HG03378 (cell line): Measurements from ENCODE around the gene OVCH1.
A peak's percentile ranks its signal among the peaks of the same experiment; 100 is the strongest.
"Not testable (repeated sequence)": the region's sequence is repeated elsewhere in the genome, so short reads cannot be mapped to it uniquely, and the experiment has no call there.

Experiments used
- ATAC-seq: cut with Tn5 transposase; IDR thresholded peaks from one replicate; pipeline ENCODE4 v1.9.1; 2021; ENCODE audit warnings: mild to moderate bottlenecking, moderate library complexity; ENCODE audit not compliant: unreplicated experiment

The OVCH1 gene

DNA sequence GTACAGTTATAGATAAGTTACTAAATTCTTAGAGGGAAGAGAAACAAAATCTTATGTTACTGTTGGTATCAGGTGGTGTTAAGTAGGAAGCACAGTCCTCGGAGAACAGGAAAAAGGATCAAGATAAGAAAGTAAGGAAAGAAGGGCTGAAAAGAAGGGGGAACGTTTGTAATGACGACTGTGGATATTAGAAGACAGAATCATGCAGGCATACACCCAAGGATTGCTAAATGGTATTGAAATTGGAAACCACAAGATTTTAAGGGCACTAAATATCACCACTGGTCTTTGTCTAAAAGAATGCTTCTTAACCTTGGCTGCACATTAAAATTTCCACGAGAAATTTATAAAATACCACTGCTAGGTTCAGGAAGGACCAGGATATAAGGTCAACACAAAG is 82.4 kb downstream of the OVCH1 start:
- ATAC-seq = no peak

DNA sequence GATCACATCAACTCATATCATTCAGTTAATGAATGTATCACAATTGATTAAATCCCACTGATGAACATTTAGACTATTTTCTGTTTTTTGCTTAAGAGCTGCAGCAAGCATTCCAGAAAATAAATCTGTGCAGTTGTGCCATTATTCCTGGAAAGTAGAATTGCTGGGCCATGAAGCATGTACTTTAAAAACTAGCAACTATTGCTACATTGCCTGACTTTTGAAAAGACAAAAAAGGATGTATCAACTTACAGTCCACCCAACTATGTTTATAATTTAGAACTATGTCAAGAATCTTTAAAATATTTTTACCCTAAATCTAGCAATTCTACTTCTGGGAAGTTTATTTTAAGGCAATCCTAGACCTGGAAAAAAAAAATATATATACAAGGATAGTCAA is 83.1 kb downstream of the OVCH1 start:
- ATAC-seq = no peak

DNA sequence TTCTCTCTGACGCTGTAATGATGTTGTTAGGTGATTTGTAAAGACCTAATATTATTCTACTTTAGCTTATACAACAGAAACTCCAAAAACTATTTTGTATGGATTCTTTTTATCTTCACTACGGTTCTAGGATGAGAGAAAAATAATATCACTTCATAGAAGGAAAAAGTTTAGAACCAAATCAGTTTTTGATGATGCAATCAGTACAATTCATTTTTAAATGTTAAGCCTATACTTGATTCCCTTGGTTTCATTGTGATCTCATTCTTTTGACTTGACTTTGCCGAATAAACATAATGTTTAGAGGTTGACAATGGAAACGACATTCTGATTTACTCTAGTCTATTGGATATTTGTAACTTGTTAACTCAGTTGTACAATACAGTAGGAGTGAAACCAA is 91.9 kb downstream of the OVCH1 start:
- no peak for ATAC-seq

DNA sequence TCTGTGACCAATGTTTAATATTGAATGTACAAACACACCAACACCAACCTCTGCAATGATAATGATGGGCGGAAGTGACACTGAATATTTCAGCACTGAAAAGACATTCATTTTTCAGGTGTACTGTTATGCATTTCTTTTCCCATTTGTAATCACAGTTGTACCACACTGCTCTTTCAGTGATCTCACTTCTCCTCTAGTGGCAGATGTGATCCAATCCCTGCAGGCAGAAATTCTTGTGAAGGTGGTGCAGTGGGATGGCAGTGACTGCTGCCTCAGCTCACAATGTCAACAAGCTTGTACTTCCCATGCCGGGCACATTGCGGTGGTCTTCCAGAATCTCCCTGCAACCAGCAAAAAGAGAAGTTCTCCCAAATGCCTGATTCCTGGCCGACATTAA is 93.5 kb downstream of the OVCH1 start:
- no peak for ATAC-seq

DNA sequence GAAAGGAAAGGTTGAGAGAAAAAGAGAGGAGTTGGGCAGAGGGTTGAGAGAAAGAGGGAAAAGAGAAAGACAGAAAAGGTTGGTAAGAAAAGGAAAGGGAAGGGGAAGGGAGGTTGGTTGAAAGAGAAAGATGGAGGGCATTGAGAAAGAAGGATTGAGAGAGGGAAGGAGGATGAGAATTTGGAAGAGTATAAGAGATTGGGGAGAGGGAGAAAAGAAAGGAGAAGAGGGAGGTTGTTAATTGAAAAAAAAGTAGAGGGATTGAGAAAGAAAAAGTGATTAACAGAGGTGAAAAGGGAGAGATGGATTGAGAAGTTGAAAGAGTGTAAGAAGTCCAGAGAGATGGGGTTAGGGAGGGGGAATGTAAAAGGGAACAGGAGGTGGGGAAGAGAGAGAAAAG is 95.0 kb downstream of the OVCH1 start:
- no peak for ATAC-seq

DNA sequence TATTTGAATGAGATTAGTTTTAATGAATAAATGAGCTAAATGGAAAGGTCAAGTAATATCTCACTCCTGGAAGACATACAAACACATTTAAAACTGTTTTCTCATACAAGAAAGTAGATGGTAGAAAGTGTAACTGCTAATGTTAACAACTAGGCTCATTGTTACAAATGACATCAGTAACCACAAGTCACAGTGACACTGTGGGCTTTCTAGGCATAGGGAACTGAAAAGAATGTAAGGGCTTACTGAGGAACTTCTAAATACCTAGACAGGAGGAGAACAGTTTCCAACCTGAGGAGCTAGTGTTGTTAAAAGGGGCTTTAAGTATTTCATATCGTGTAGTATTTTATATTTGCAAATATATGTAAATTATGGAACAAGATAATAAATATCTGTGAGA is 99.0 kb downstream of the OVCH1 start:
- ATAC-seq = no peak

DNA sequence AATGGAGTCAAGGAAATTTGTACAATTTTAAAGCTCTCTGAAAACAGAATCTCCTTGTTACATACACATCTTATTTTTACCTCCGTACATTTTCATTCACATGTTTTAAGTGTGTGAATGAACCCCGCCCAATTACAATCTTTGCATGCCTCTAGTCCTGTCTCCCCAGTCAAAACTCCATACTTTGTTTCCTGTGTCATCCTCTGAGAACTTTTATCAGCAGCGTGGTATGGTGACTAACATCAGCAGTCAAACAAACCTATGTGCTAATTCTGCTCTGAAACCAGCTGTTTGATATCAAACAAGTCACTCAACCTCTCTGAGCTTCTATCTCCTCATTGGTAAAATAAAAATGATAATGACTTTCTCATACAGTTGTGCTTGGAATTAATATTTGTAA is 100.7 kb downstream of the OVCH1 start:
- ATAC-seq = no peak

DNA sequence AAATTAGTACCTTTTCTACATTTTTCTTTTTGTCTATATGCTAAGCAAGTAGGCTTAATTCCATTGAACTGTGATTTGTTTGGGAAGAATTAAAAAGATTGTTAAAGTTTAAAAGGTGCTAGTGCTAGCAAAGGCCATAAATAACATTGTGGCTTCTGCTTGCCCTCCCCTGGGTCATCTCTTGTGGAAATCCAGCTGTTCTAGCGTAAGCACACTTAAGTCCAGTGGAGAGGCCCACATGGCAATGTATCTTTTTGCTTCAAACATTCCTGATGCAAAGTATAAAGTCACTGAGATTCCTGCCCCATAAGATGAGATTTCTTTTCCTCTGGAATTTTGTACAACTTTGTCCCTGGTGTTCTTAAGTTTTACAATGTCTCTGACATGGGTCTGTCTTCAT is 102.1 kb downstream of the OVCH1 start:
- ATAC-seq = no peak

DNA sequence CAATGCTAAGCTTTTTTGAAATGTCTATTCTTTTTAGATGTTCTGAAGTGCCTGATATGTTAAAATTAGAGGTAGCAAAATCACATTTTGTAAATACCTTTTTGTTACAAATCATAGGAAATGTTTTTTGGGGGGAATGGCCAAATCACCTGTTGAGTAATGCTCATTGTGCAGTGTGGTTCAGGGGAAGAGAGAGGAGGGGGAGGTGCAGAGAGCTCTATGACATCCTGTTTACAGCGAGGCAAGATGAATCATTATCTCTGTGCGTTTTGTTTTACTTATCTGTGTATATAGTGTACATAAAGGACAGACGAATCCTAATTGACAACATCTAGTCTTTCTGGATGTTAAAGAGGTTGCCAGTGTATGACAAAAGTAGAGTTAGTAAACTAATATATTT is 107.1 kb downstream of the OVCH1 start:
- not testable (repeated sequence) for ATAC-seq

DNA sequence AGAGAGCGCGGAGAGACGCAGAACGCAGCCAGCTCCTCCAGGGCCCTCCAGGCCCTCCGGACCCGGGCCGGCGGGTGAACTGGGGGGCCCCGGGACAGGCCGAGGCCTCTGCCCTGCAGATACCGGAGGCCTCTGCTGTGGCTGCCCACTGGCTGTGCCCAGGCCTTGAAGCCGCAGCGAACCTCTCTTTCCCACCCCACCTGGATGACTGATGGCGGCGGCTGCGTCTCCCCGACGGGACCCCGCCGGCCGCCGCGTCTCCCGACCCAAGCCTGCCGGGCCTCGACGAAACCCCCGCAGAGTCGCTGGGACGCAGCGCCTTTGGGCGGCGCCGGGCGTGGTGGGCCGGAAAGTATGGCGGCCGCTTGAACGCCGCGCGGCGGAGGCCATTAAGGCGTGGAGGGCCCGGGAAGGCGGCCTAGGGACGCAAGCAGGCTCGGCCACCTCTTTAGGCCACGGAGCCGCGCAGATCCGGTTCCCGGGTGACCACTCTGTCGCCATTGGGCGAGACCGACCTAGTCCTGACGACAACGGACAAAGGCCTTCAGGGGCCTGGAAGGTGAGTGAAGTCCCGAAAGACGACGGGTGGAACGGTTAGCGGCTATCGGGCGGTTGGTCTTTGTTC is 108.1 kb downstream of the OVCH1 start:
- no peak for ATAC-seq

DNA sequence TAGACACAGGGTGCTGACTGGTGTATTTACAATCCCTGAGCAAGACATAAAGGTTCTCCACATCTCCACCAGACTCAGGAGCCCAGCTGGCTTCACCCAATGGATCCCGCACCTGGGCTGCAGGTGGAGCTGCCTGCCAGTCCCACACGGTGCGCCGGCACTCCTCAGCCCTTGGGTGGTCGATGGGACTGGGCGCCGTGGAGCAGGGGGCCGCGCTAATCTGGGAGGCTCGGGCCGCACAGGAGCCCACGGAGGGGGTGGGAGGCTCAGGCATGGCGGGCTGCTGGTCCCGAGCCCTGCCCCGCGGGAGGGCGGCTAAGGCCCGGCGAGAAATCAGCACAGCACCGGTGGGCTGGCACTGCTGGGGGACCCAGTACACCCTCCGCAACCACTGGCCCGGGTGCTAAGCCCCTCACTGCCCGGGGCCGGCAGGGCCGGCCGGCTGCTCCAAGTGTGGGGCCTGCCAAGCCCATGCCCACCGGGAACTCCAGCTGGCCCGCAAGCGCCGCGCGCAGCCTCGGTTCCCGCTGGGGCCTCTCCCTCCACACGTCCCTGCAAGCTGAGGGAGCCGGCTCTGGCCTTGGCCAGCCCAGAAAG is 111.3 kb downstream of the OVCH1 start:
- not testable (repeated sequence) for ATAC-seq

DNA sequence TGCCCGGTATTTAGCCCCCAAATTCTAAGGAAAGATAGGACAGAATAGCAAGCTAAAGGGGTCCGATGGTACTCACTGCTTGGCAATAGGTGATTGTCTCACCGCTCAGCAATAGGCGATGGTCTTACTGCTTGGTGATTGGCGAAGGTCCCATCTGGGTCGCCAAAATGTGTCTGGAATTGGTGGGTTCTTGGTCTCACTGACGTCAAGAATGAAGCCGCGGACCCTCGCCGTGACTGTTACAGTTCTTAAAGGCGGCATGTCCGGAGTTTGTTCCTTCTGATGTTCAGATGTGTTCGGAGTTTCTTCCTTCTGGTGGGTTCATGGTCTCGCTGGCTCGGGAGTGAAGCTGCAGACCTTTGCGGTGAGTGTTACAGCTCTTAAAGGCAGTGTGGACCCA is 112.3 kb downstream of the OVCH1 start:
- not testable (repeated sequence) for ATAC-seq

DNA sequence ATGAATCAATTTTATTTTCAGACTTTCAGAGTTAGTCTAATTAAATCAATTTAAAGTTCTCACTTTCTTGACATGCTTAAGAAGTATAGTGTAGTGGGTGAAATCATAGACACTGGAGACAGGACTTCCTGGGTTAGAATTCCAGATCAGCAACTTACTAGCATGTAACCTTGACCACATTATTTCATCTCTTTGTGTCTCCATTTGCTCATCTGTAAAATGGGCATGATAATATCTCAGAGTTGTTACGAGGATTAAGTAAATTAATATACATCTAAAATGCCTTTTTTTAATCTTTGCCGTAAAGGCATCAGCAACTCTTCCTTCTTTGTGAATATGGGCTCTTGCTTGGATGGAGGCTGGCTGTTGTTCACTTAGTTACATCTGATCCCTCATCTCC is 115.2 kb downstream of the OVCH1 start:
- ATAC-seq = no peak

DNA sequence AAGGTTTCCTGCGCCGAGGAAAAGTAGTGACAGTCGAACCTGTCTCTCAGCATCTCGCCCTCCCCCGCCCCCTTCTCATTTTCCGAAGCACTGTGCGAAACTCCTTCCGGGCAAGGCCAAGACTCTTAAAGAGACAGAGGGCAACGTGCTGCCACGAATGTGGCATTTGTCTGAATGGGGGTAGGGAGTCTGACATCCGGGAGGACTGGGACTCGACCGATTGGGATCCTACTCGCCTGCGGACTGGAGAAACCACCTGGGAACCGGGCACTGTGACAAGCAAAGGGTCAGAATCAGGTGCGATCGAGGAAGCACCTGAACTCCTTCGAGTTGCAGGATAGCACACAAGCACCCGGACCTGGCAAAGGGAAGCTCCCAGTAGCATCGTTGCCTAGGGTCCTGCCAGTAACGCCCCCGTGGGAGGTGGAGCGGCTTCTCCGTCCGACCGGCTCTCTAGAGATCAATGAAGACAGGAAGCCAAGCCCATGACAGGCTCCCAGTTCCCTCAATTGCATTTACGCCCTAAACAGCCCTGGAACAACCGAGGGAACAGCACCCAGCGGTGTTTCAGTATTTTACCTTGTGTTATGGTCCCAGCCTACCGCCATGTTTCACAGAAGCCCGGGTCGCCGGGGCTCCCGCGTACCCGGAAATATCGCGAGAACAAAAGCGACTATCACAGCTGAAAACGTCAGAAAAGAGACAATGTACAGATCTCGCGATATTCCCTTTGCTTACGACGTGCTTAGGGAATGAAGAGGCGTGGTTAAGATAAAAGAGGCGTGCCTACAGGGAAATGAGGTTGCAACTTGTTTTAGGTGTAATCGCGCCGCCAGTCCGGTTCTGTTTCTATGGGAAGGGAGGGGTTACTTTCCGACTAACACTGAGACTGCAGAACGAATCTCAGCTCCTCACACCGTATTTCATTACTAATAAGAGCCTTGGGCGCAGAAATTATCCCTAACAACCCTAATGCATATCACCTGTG is 116.7 kb downstream of the OVCH1 start, which contains the start of gene ERGIC2:
Gene ERGIC2 (minus strand): TSS at position 637 of the 988 bp plus-strand sequence. CDS start 9,539 bp downstream, outside the sequence.
- peak; percentile 100 for ATAC-seq
